GM21390 (cell line): ENCODE results near the gene HOXC6.

Source experiments
- ATAC-seq: cut with Tn5 transposase; IDR thresholded peaks from one replicate; pipeline ENCODE4 v1.9.1; 2021; ENCODE audit not compliant: unreplicated experiment

The HOXC6 gene

GRCh38 chr12:53989227-53990113 lies 38.8 kb upstream of the HOXC6 start:
- no peak for ATAC-seq

DNA sequence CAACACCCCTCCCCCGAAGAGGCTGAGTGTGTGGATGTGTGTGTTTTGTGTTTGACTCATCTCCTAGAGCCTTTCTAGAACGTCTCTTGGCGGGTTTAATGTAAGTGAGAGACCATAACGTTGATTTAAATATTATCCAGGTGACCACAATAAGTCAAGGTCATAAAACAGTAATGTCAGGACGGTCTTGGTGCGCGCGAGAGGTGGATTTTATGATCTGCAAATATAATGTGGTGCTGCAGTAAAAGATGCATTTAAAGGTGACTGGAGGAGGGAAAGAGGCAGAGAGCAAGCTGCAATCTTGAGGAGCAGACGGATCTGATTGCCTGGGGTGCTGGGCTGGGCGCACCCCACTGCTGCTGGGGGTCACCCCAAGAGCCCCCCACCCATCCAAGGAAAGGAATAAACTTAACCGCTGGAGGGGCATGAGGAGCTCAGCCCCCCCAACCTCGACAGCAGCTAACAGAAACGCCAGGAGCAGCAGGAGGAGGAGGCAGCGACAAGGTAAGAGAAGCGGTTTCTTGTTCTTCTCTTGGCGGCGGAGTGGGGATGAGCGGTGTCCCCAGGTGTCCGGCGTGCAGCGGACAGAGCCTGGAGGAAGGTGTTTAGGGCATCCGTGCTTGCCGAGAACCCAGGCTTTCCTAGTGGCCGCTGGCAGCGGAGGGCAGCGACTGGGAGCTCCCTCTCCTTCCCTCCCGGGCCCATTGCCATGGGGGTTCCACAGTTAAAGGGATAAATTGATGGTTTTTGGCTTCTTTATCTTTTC lies 37.7 kb upstream of the HOXC6 start:
- ATAC-seq, result no peak

GRCh38 chr12:53991077-53991460 lies 37.2 kb upstream of the HOXC6 start:
- no peak for ATAC-seq

GRCh38 chr12:53992377-53992889 lies 35.8 kb upstream of the HOXC6 start:
- ATAC-seq, result no peak

GRCh38 chr12:53993162-53994008 lies 34.9 kb upstream of the HOXC6 start:
- no peak for ATAC-seq

DNA sequence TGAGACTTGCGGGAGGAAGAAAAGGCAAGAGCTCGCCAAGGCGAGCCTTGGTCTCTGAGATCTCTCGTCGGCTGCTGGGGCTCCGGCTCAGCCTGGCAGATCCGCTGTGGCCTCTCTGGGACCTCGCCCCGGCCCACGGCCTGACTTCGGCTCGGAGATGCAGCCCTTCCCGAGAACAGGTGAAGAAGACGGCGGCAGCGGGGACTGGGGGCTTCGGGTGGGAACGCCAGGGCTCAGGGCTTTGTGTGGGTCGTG lies 34.3 kb upstream of the HOXC6 start:
- no peak for ATAC-seq

GRCh38 chr12:53994264-53995001 lies 33.8 kb upstream of the HOXC6 start:
- no peak for ATAC-seq

DNA sequence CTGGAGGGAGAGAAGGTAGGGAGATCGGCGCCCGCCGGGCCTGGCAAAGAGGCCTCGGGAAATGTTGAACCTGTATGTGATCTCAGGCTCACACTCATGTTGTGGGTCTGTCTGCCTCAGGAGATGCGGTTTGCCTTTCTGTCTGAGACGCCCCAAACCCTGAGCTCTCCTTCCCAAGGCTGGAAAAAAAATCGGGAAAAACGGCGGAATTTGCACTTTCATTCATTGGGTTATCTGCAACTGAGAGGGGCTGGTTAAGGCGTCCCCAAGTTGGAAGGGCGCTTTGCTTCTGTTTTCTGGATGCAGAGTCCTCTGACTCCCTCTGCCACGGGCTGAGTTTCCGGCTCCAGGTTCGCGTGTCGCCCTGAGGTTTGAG lies 33.2 kb upstream of the HOXC6 start:
- ATAC-seq, result no peak

DNA sequence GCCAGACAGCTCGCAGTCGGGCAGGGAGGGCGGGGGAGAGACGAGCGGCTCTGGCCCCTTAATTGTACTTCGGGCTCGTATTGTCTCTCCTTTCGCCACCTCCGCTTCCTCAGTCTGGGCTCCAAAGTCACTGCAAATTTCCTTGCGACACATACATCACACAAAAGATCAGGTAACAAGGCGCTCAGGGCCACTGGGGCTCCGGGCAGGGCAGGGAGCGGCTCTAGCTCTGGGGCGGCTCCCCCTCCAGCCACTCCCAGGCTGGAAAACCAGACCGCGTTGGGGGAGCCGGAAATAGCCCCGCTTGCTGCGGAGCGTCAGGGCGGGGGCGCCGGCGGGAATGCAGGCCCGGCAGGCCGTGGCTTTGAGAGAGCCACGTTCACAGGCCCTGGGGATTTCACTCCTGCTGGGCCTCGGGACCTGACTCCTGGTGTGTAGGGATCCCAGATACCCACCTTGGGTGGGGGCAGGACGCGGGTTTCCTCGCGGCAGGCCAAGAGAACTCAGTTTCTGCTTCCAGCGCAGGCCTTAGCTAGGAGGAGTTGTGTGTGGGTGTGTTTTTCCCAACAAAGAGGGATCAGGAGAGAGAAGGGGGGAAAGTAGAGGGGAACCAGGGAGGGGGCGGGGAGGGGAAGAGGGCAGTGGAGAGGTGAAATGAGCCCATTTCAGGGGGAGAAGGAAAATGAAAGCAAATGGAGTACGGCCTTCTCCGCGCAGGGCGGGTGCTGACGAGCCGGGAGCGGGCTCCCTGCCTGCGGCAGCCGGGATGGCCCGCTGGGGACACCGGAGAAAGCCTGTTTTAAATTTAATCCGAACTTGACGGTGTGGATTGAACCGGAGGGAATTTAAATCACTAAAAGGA lies 32.6 kb upstream of the HOXC6 start:
- no peak for ATAC-seq

- no peak for ATAC-seq
These were observed 31.7 kb upstream of the HOXC6 start for GRCh38 chr12:53996240-53997203.

DNA sequence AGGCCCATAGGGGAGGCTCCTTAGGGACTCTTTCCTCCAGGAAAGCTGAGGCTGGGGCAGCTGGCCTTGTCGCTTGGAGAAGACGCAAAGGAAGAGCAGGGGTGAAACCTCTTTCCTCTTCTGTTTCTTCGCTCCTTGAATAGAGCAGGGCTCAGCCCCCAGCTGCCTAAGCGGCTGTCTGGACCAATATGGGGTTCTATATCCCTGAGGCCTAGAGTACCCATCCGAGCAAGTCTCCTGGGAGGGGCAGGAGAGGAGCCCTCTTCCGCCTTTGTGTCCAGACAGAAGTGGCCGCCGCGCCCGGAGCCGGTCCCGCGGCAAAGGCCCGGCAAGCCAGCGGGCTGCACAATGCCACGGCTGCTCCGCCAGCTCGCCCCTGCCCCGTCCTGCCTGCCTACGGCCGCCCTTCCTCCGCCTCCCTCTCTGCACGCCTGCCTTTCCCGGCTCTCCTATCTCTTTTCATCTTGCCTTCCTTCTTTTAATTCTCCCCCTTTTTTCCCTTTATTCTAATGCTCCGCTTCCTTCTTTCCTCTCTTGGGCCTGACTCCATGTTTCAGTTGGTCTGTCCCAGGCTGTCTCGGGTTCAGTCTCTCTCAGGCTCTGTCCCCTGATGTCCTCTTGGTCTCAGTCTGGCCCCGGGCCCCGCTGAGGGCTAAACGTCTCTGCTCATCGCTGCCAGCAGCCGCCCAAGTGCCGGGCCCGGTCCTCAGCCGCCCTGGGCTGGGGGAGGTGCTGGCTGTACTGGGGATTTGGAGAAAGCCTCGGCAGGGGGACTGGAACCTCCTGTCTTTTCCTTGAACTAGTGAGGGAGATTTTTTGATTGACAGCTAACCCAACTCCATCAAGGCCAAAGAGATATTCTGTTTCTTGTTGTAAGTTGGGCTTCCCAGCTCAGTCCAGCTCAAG lies 30.8 kb upstream of the HOXC6 start:
- ATAC-seq, result no peak

GRCh38 chr12:53998110-53998899 lies 29.9 kb upstream of the HOXC6 start:
- no peak for ATAC-seq

- ATAC-seq, result no peak
These were observed 29.4 kb upstream of the HOXC6 start for GRCh38 chr12:53998900-53999236.

DNA sequence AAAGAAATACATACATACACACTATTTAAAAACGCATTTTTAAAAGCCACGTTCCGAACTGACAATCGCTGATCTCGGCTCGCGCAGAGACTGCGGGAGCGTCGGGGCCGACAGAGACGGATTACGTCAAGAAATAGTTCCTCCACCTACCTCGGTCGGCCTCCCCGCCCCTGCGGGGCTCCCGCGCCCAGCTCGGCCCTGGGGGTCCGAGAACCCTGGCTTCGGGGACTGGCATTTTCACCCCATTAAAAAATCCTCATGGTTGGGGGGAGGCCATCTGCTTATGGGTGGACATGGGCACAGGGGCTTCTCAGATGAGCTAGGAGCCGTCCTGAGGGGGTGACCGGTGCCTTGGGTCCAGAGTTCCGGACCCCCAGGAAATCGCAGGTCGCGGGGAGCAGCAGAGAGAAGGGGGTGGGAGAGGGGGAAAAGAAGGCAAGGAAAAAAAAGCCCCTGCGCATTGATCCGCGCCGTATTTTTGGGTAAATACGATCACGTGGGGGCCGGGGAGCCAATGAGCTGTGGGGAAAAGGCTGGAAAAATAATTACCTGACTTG lies 28.6 kb upstream of the HOXC6 start:
- ATAC-seq, result no peak

DNA sequence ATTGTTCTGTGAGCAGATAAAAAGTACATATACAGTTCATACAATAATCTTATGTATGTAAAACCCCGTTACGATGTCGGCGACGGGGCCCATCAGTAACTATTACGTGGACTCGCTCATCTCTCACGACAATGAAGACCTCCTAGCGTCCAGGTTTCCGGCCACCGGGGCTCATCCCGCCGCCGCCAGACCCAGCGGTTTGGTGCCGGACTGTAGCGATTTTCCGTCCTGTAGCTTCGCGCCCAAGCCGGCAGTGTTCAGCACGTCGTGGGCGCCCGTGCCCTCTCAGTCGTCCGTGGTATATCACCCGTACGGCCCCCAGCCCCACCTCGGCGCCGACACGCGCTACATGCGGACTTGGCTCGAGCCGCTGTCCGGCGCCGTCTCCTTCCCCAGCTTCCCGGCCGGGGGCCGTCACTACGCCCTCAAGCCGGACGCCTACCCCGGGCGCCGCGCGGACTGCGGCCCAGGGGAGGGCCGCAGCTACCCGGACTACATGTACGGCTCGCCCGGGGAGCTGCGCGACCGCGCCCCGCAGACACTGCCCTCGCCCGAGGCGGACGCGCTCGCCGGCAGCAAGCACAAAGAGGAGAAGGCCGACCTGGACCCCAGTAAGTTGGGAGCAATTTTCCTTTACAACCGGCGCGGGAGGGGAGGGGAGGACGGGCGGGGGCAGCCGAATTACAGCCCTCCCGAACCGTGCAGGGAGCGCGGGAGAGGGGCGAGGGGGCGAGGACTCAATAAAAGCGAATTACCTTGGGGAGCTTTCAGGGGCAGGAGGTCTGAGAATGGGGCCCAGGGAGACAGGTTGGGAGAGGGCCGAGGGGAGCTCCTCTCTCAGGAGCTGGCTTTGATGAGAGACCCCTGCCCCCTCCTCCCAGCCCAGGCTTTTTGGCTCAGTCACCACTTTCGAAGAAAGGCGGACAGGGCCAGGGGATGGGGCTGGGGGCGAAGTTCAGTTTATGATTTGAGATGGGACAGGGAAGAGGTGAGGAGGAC lies 27.8 kb upstream of the HOXC6 start, which contains the start of gene HOXC9:
Gene HOXC9 (plus strand): TSS at position 46 of the 999 bp plus-strand sequence. CDS start 28 bp downstream, at position 74.
- ATAC-seq, result no peak
